ENCODE results near the gene SUMF1.
"Not testable (repeated sequence)": the region's sequence is repeated elsewhere in the genome, so short reads cannot be mapped to it uniquely, and the experiment has no call there.

Gene SUMF1

GRCh38 chr3:4456780-4457179 lies 10.3 kb downstream of the SUMF1 start:
- not testable (repeated sequence) for H3K9me3 Mint-ChIP-seq; H3K27ac Mint-ChIP-seq; H3K36me3 Mint-ChIP-seq; H3K4me3 Mint-ChIP-seq; ATAC-seq; DNase-seq (ENCODE audit: low spot score in 2 of 2); H3K4me1 Mint-ChIP-seq

DNA sequence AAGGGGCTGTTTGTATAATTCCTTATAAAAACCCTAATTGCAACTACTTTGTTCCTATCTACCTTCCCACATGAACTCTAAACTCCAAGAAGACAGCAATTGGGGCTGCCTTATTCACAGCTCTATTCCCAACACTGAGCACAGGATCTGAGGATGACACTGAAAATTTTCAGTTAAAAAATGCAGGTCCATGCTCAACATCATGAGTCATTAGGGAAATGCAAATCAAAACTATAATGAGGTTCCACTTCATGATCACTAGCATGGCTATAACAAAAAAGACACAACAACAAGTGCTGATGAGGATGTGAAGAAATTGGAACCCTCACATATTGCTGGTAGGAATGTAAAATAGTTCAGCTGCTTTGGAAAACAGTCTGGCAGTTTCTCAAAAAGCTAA lies 12.9 kb downstream of the SUMF1 start:
- ATAC-seq (no peak), DNase-seq (ENCODE audit: low spot score in 2 of 2) (no peak)
- H3K27ac Mint-ChIP-seq = no peak overlapping the region
- peaks cover 6% of the 10 kb centered on the region for H3K36me3 Mint-ChIP-seq
- H3K9me3 Mint-ChIP-seq = no peaks in the 10 kb centered on the region
- no peaks in the 10 kb centered on the region for H3K4me1 Mint-ChIP-seq
- H3K4me3 Mint-ChIP-seq = no peak overlapping the region

- Mint-ChIP-seq H3K36me3 (peaks cover 17% of the 10 kb centered on the region), H3K4me1 (no peaks in the 10 kb centered on the region), H3K27ac (peak overlapping the region; percentile 21), H3K9me3 (no peaks in the 10 kb centered on the region), H3K4me3 (no peak overlapping the region)
- DNase-seq (ENCODE audit: low spot score in 2 of 2) (no peak), ATAC-seq (no peak)
Observed at GRCh38 chr3:4449043-4449805, 17.8 kb downstream of the SUMF1 start.

DNA sequence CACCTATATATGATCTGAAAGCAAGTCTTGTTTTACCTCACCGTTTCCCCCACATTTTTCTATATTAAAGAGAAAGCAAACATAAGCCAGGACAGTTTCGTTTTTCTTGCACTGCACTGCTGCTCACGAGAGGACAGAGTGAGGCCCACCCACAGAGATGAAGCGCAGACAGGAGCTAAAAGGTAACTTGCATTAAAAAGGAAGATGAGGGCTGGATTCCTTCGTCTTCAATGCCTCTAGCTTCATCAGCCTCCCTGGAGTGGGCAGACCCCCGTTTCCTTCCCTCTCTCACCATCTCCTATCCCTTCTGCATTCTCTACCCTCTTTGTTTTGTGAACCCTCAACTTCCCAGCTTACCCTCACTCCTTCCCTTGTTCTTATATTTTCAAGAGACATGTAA lies 18.9 kb downstream of the SUMF1 start:
- Mint-ChIP-seq H3K4me3 (no peak overlapping the region), H3K4me1 (no peaks in the 10 kb centered on the region)

GRCh38 chr3:4447295-4447999 lies 19.6 kb downstream of the SUMF1 start:
- H3K4me3 Mint-ChIP-seq = no peak overlapping the region
- ATAC-seq = no peak
- no peaks in the 10 kb centered on the region for H3K9me3 Mint-ChIP-seq
- no peak overlapping the region for H3K27ac Mint-ChIP-seq
- no peak for DNase-seq (ENCODE audit: low spot score in 2 of 2)
- no peaks in the 10 kb centered on the region for H3K4me1 Mint-ChIP-seq
- H3K36me3 Mint-ChIP-seq = peaks cover 20% of the 10 kb centered on the region

More for the DNA sequence above, 18.9 kb downstream of the SUMF1 start:
- Mint-ChIP-seq H3K27ac (peak overlapping the region; percentile 21), H3K9me3 (no peaks in the 10 kb centered on the region), H3K36me3 (peaks cover 23% of the 10 kb centered on the region)
- no peak for ATAC-seq
- DNase-seq (ENCODE audit: low spot score in 2 of 2) = no peak

GRCh38 chr3:4440951-4441350 lies 26.1 kb downstream of the SUMF1 start:
- Mint-ChIP-seq H3K9me3 (no peaks in the 10 kb centered on the region), H3K36me3 (peaks cover 21% of the 10 kb centered on the region)

DNA sequence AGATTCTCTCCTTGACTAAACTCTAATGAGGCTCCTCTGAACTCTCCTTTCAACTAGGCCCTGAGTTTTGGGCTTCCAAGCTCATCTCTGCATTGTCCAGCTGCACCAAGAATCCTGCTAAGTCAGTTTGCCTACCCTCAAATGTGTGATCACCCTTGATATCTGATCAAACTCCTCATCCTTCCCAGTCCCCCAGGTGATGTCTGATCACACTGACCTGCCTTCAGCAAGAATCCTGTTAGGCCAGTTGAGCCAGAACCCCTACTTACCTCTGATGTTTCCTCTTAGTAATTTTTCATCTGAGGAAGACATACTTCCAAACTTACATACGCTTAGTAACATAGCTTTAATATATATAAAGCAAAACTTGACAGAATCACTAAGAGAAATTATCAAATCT lies 28.8 kb downstream of the SUMF1 start:
- Mint-ChIP-seq H3K27ac (no peak overlapping the region), H3K9me3 (no peaks in the 10 kb centered on the region), H3K36me3 (peaks cover 10% of the 10 kb centered on the region), H3K4me1 (no peaks in the 10 kb centered on the region), H3K4me3 (no peak overlapping the region)
- DNase-seq (ENCODE audit: low spot score in 2 of 2) (no peak), ATAC-seq (no peak)

More at GRCh38 chr3:4440951-4441350, 26.1 kb downstream of the SUMF1 start:
- Mint-ChIP-seq H3K4me3 (no peak overlapping the region), H3K27ac (no peak overlapping the region), H3K4me1 (no peaks in the 10 kb centered on the region)
- no peak for ATAC-seq
- DNase-seq (ENCODE audit: low spot score in 2 of 2) = no peak

GRCh38 chr3:4432259-4432658 lies 34.8 kb downstream of the SUMF1 start:
- Mint-ChIP-seq H3K27ac (no peak overlapping the region), H3K36me3 (no peaks in the 10 kb centered on the region), H3K9me3 (no peaks in the 10 kb centered on the region), H3K4me3 (no peak overlapping the region), H3K4me1 (peaks cover under 1% of the 10 kb centered on the region)
- ATAC-seq = no peak
- no peak for DNase-seq (ENCODE audit: low spot score in 2 of 2)

- H3K36me3 Mint-ChIP-seq = no peaks in the 10 kb centered on the region
- no peak overlapping the region for H3K4me3 Mint-ChIP-seq
- ATAC-seq = no peak
- H3K4me1 Mint-ChIP-seq = peaks cover 22% of the 10 kb centered on the region
- no peaks in the 10 kb centered on the region for H3K9me3 Mint-ChIP-seq
- DNase-seq (ENCODE audit: low spot score in 2 of 2) = no peak
- no peak overlapping the region for H3K27ac Mint-ChIP-seq
Observed at GRCh38 chr3:4429648-4430350, 37.3 kb downstream of the SUMF1 start.

- ATAC-seq = peak; percentile 50
- no peaks in the 10 kb centered on the region for H3K36me3 Mint-ChIP-seq
- H3K9me3 Mint-ChIP-seq = no peaks in the 10 kb centered on the region
- peak overlapping the region; percentile 83 for H3K27ac Mint-ChIP-seq
- H3K4me3 Mint-ChIP-seq = no peak overlapping the region
- peaks cover 33% of the 10 kb centered on the region for H3K4me1 Mint-ChIP-seq
- DNase-seq (ENCODE audit: low spot score in 2 of 2) = no peak
Observed at GRCh38 chr3:4426782-4427344, 40.2 kb downstream of the SUMF1 start.

GRCh38 chr3:4426261-4426781 lies 40.7 kb downstream of the SUMF1 start:
- peaks cover 38% of the 10 kb centered on the region for H3K4me1 Mint-ChIP-seq
- H3K27ac Mint-ChIP-seq = peak overlapping the region; percentile 83
- H3K4me3 Mint-ChIP-seq = no peak overlapping the region
- DNase-seq (ENCODE audit: low spot score in 2 of 2) (no peak), ATAC-seq (no peak)
- no peaks in the 10 kb centered on the region for H3K9me3 Mint-ChIP-seq
- no peaks in the 10 kb centered on the region for H3K36me3 Mint-ChIP-seq

- peaks cover 44% of the 10 kb centered on the region for H3K4me1 Mint-ChIP-seq
- no peaks in the 10 kb centered on the region for H3K36me3 Mint-ChIP-seq
- ATAC-seq = peak; percentile 57
- H3K4me3 Mint-ChIP-seq = no peak overlapping the region
- no peak for DNase-seq (ENCODE audit: low spot score in 2 of 2)
- H3K27ac Mint-ChIP-seq = peak overlapping the region; percentile 83
- no peaks in the 10 kb centered on the region for H3K9me3 Mint-ChIP-seq
Observed at GRCh38 chr3:4425707-4426106, 41.4 kb downstream of the SUMF1 start.

DNA sequence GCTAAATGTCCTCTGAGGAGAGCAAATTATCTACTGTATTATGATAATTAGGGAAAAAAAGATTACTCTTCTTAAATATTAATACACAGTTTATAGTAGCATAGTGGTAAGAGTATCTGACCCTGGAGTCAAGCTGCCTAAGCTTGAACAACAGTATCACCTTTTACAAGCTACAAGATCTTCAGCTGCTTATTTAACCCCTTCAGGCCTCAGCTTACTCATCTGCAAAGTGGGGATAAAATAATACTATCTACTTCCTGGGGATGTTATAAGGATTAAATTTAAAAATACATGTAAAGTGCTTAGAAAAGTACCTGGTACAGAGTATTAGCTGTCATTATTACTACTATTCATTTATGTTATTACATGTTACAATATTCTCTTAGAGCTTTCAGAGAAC lies 42.0 kb downstream of the SUMF1 start:
- no peaks in the 10 kb centered on the region for H3K36me3 Mint-ChIP-seq
- peaks cover 47% of the 10 kb centered on the region for H3K4me1 Mint-ChIP-seq
- DNase-seq (ENCODE audit: low spot score in 2 of 2) = no peak
- H3K9me3 Mint-ChIP-seq = no peaks in the 10 kb centered on the region
- H3K4me3 Mint-ChIP-seq = no peak overlapping the region
- ATAC-seq = no peak
- H3K27ac Mint-ChIP-seq = peak overlapping the region; percentile 83

GRCh38 chr3:4421121-4421520 lies 45.9 kb downstream of the SUMF1 start:
- Mint-ChIP-seq H3K9me3 (no peaks in the 10 kb centered on the region), H3K36me3 (peaks cover 1% of the 10 kb centered on the region), H3K4me3 (peak overlapping the region; percentile 28), H3K27ac (peak overlapping the region; percentile 78), H3K4me1 (peaks cover 47% of the 10 kb centered on the region)
- ATAC-seq = peak; percentile 97
- DNase-seq (ENCODE audit: low spot score in 2 of 2) = peak in 1 of 2 donors; percentile 59

- H3K9me3 Mint-ChIP-seq = no peaks in the 10 kb centered on the region
- ATAC-seq = no peak
- H3K4me3 Mint-ChIP-seq = no peak overlapping the region
- peaks cover 37% of the 10 kb centered on the region for H3K4me1 Mint-ChIP-seq
- no peak for DNase-seq (ENCODE audit: low spot score in 2 of 2)
- H3K36me3 Mint-ChIP-seq = peaks cover 7% of the 10 kb centered on the region
- H3K27ac Mint-ChIP-seq = no peak overlapping the region
Observed at GRCh38 chr3:4419920-4420319, 47.1 kb downstream of the SUMF1 start.

All from stimulated activated effector memory CD8-positive, alpha-beta T cell treated with anti-CD3 and anti-CD28 coated beads, Interleukin-12 subunit alpha, Interleukin-12 subunit beta, amount 100 ng/mL, for 72 hours (primary cell).